SJCRH30 (cell line): ENCODE results near the gene ANKRD34C. TPM values are rescaled to one million over a fixed set of nuclear protein-coding genes. Genes with fewer than 3 reads are reported as not detected.

ENCODE experiments used
- DNase-seq, 2 experiments: peaks; one replicate each; pipeline ENCODE4 v3.0.0-alpha.2; 2015 to 2020
- H3K27ac ChIP-seq: fragments of 250-450 bp; sonication (Bioruptor Pico); 2 replicates; pipeline ENCODE4 v1.5.1; 2020; ENCODE audit warnings: mild to moderate bottlenecking, moderate library complexity
- H3K27me3 ChIP-seq: fragments of 250-450 bp; sonication (Bioruptor Pico); 2 replicates; pipeline ENCODE4 v1.5.1; 2020; ENCODE audit warnings: mild to moderate bottlenecking, moderate library complexity
- H3K36me3 ChIP-seq: fragments of 250-450 bp; sonication (Bioruptor Pico); 2 replicates; pipeline ENCODE4 v1.5.1; 2020; ENCODE audit warnings: mild to moderate bottlenecking, moderate library complexity
- H3K4me1 ChIP-seq: fragments of 250-450 bp; sonication (Bioruptor Pico); 2 replicates; pipeline ENCODE4 v1.5.1; 2020; ENCODE audit warnings: mild to moderate bottlenecking, moderate library complexity
- H3K4me3 ChIP-seq: fragments of 250-450 bp; sonication (Bioruptor Pico); 2 replicates; pipeline ENCODE4 v1.5.1; 2020; ENCODE audit warnings: mild to moderate bottlenecking, moderate library complexity
- H3K9me3 ChIP-seq: fragments of 250-450 bp; sonication (Bioruptor Pico); replicated peaks from 2 replicates; pipeline ENCODE4 v1.5.1; 2020; ENCODE audit warnings: mild to moderate bottlenecking, moderate library complexity
- total RNA-seq: library from RNA; depleted of rRNA; stranded (reverse); fragments of >200 nt; shearing (Covaris generic); gene quantifications from 2 replicates; pipeline ENCODE4 v1.2.3, GENCODE V29; 2014; rRNA removed

The ANKRD34C gene
- total RNA-seq, 1 experiment from 2014 or later = not detected

GRCh38 chr15:79322306-79322705 is 39.8 kb downstream of the ANKRD34C start:
- Histone ChIP-seq H3K27me3 (no peaks in the 10 kb centered on the region), H3K36me3 (peaks cover 39% of the 10 kb centered on the region), H3K27ac (no peak overlapping the region), H3K4me1 (no peaks in the 10 kb centered on the region), H3K9me3 (no peaks in the 10 kb centered on the region), H3K4me3 (no peak overlapping the region)
- DNase-seq = no peak

DNA sequence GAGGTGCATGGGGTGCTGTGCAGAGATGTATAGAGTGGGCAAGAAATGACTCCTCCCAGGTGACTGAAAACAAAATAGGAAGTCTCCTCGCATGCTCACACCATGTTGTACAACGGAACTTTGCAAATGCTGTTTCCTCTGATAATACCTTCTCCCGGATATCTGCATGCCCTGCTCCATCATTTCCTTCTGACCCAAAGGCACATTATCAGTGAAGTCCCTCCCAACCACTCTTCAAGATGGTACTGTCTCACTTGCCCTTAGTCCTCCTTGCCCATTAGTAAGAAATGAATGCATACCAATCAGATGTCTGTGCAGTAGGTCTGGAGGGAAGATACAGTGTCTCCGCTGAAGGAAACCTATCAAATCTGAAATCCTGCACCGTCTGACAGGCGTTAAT is 40.4 kb downstream of the ANKRD34C start:
- no peak for DNase-seq
- H3K4me1 ChIP-seq = no peaks in the 10 kb centered on the region
- no peak overlapping the region for H3K4me3 ChIP-seq
- peaks cover 33% of the 10 kb centered on the region for H3K36me3 ChIP-seq
- H3K27me3 ChIP-seq = no peaks in the 10 kb centered on the region
- H3K27ac ChIP-seq = no peak overlapping the region
- H3K9me3 ChIP-seq = no peaks in the 10 kb centered on the region

DNA sequence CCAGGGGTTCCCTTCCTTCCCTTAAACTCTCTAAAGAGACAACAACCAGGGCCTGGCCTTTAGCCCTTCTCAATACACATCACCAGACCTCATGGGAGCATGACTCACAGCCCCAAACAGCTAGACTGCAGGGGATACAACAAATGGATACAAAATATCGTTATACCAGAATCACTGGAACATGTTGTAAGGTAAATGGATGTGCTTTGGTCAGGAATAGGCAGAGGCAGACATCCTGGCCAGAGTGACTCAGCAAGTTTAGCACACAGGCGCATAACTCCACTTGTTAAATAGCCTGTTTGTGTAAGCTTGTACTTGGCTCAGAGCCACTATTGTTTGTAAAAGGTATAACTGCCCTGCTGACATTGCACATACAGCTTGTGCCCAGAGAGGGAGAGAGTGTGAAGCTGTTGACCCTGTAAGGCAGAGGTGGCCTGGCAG is 46.7 kb downstream of the ANKRD34C start:
- H3K27me3 ChIP-seq = no peaks in the 10 kb centered on the region
- no peak for DNase-seq
- H3K27ac ChIP-seq = no peak overlapping the region
- no peaks in the 10 kb centered on the region for H3K9me3 ChIP-seq
- H3K36me3 ChIP-seq = no peaks in the 10 kb centered on the region; the same call in 1 of the 2 replicates
- H3K4me1 ChIP-seq = no peaks in the 10 kb centered on the region
- H3K4me3 ChIP-seq = no peak overlapping the region

Other genes with a start within 250 kb of the ANKRD34C start
- gene RASGRF1, start 191.9 kb upstream of the ANKRD34C start, total RNA-seq = 0.43 and 1.1 TPM in 2 replicates
- gene TMED3, start 28.4 kb downstream of the ANKRD34C start, total RNA-seq = 31.9 and 36.0 TPM in 2 replicates
- 0.69 and 0.79 TPM in 2 replicates for gene MINAR1, start 149.6 kb downstream of the ANKRD34C start, total RNA-seq